H1 (cell line): ENCODE results near the gene ZNF566. TPM values are rescaled to one million over a fixed set of nuclear protein-coding genes. Genes with fewer than 3 reads are reported as not detected.
A peak's percentile ranks its signal among the peaks of the same experiment; 100 is the strongest.

Source experiments
- ASH2L ChIP-seq: fragments of 200-600, 300-600 bp; sonication (generic); IDR thresholded peaks from one replicate; pipeline ENCODE4 v1.7.1; 2017; ENCODE audit warnings: low read length
- ATF3 ChIP-seq: IDR thresholded peaks from 2 replicates; pipeline ENCODE4 v1.6.1; 2011; ENCODE audit warnings: low read depth, mild to moderate bottlenecking, low read length; ENCODE audit not compliant: insufficient read depth
- BCL11A ChIP-seq, 2 experiments: IDR thresholded peaks; one replicate each; pipeline ENCODE4 v1.6.1; 2011; ENCODE audit warnings: low read depth in 2 of 2, low read length in 2 of 2, mild to moderate bottlenecking in 2 of 2
- CHD1 ChIP-seq: IDR thresholded peaks from 2 replicates; pipeline ENCODE4 v1.6.1; 2012; ENCODE audit warnings: low read depth, low read length, improper control_type of control experiment
- CHD2 ChIP-seq: IDR thresholded peaks from 2 replicates; pipeline ENCODE4 v1.6.1; 2012; ENCODE audit warnings: low read length, improper control_type of control experiment
- CREB1 ChIP-seq: IDR thresholded peaks from 2 replicates; pipeline ENCODE4 v1.6.1; 2012; ENCODE audit warnings: inconsistent platforms
- CTCF ChIP-seq, 3 experiments: IDR thresholded peaks; 1 replicate in 2 of 3; 2 replicates in 1 of 3; pipeline versions ENCODE4 v1.5.1 to v1.6.1; 2011; ENCODE audit warnings: low read length in 3 of 3, mild to moderate bottlenecking in 3 of 3, inconsistent platforms in 2 of 3, low read depth in 1 of 3, moderate library complexity in 1 of 3; ENCODE audit not compliant: insufficient read depth in 1 of 3; ENCODE audit errors: control extremely low read depth in 1 of 3
- E2F6 ChIP-seq: IDR thresholded peaks from 2 replicates; pipeline ENCODE4 v1.6.1; 2012; ENCODE audit warnings: inconsistent platforms
- EZH2 ChIP-seq: fragments of 200-600 bp; sonication (generic); IDR thresholded peaks from 2 replicates; pipeline ENCODE4 v1.7.1; 2012; ENCODE audit warnings: low read depth, mild to moderate bottlenecking, moderate library complexity, low read length, inconsistent platforms; ENCODE audit not compliant: severe bottlenecking
- GTF2F1 ChIP-seq: IDR thresholded peaks from 2 replicates; pipeline ENCODE4 v1.6.1; 2012; ENCODE audit warnings: low read depth, low read length, improper control_type of control experiment, borderline replicate concordance
- HDAC6 ChIP-seq: IDR thresholded peaks from one replicate; pipeline ENCODE4 v1.7.1; 2012; ENCODE audit warnings: low read depth, mild to moderate bottlenecking, inconsistent platforms, low read length, moderate library complexity
- KDM4A ChIP-seq: IDR thresholded peaks from one replicate; pipeline ENCODE4 v1.7.1; 2012; ENCODE audit warnings: low read depth, mild to moderate bottlenecking, moderate library complexity, low read length, inconsistent platforms; ENCODE audit not compliant: severe bottlenecking
- NANOG ChIP-seq: IDR thresholded peaks from 2 replicates; pipeline ENCODE4 v1.6.1; 2011; ENCODE audit warnings: low read length, low read depth, mild to moderate bottlenecking, inconsistent platforms; ENCODE audit not compliant: insufficient read depth, poor library complexity, severe bottlenecking
- NRF1 ChIP-seq: IDR thresholded peaks from 2 replicates; pipeline ENCODE4 v1.6.1; 2011; ENCODE audit warnings: mild to moderate bottlenecking, low read depth, low read length, improper control_type of control experiment
- SIN3A ChIP-seq, 2 experiments: IDR thresholded peaks in 1 of 2; conservative IDR thresholded peaks in 1 of 2; 2 replicates each; pipeline ENCODE4 v1.6.1; 2011 to 2012; ENCODE audit warnings: low read length in 2 of 2, improper control_type of control experiment in 1 of 2, low read depth in 1 of 2, mild to moderate bottlenecking in 1 of 2
- SIRT6 ChIP-seq: IDR thresholded peaks from one replicate; pipeline ENCODE4 v1.7.1; 2012; ENCODE audit warnings: low read length, inconsistent platforms
- SUZ12 ChIP-seq: fragments of 200-600 bp; sonication (generic); IDR thresholded peaks from 2 replicates; pipeline ENCODE4 v1.6.1; 2012; ENCODE audit warnings: mild to moderate bottlenecking, inconsistent platforms, low read length, moderate library complexity, mixed read lengths
- TCF12 ChIP-seq: IDR thresholded peaks from 2 replicates; pipeline ENCODE4 v1.6.1; 2011; ENCODE audit warnings: low read depth, mild to moderate bottlenecking, low read length
- TEAD4 ChIP-seq: IDR thresholded peaks from 2 replicates; pipeline ENCODE4 v1.6.1; 2012; ENCODE audit warnings: low read depth, low read length, inconsistent platforms, mixed read lengths
- ZNF274 ChIP-seq: IDR thresholded peaks from 2 replicates; pipeline ENCODE4 v1.7.0; 2012; ENCODE audit warnings: low read length, borderline replicate concordance; ENCODE audit errors: extremely low read depth
- polyA plus RNA-seq, 7 experiments: library from polyadenylated mRNA; depleted of rRNA in 3 of 7; stranded (reverse) in 5 of 7; unstranded in 2 of 7; fragments of >200 nt in 5 of 7; fragments of 200-250 nt in 2 of 7; gene quantifications; 1 replicate in 5 of 7; 2 replicates in 1 of 7; 4 replicates in 1 of 7; pipeline versions ENCODE4 v1.2.1 to v1.2.3, GENCODE V29; 2011 to 2013; ENCODE audit warnings: missing spikeins in 2 of 7, mixed read lengths in 2 of 7
- total RNA-seq: library from RNA; stranded (reverse); fragmentation: NEBNext Ultra II Directional; extraction: Animal tissue kit (Norgen Biotek cat#: 25700); gene quantifications from 2 replicates; pipeline ENCODE4 v1.2.1, GENCODE V29; 2021

Gene ZNF566
- total and polyA plus RNA-seq, 2 of the 8 experiments (the other 6 are each of a cell fraction or from before 2014, with no cell fraction given): 6.9 to 16.6 TPM

- TF ChIP-seq EZH2: no peak
- no peak for TF ChIP-seq TEAD4
- TF ChIP-seq ZNF274: no peak
- no peak for TF ChIP-seq CHD1
- peak; percentile 61; the same call in 1 of the 2 replicates for TF ChIP-seq CHD2
- TF ChIP-seq ASH2L: no peak
- TF ChIP-seq GTF2F1: peak; percentile 79; the same call in 1 of the 2 replicates
- no peak for TF ChIP-seq CTCF (IDR thresholded peaks at IDR 0.05; ENCODE audit: control extremely low read depth in 1 of 3, insufficient read depth in 1 of 3, low read depth in 1 of 3, low read length in 3 of 3)
- peak; percentile 36 for TF ChIP-seq NRF1
- no peak for TF ChIP-seq HDAC6
- TF ChIP-seq E2F6: peak; percentile 55; the same call in 1 of the 2 replicates
- 0 out of 2 replicates have a peak, but pooled peaks have one; percentile 8 for TF ChIP-seq ATF3
- TF ChIP-seq SIN3A (conservative IDR thresholded peaks at IDR 0.05 in 1 of 2, IDR thresholded peaks at IDR 0.05 in 1 of 2; ENCODE audit: low read depth in 1 of 2, low read length in 2 of 2): no peak
- TF ChIP-seq CREB1: peak; percentile 87
- TF ChIP-seq SUZ12: no peak
- no peak for TF ChIP-seq SIRT6
- TF ChIP-seq BCL11A (IDR thresholded peaks at IDR 0.05; ENCODE audit: low read depth in 2 of 2, low read length in 2 of 2): no peak
- TF ChIP-seq TCF12: 0 out of 2 replicates have a peak, but pooled peaks have one; percentile 52
- TF ChIP-seq NANOG: no peak
- peak; percentile 88 for TF ChIP-seq KDM4A
Observed at GRCh38 chr19:36528194-36528920, 39.0 kb upstream of the ZNF566 start, which contains the start of gene ZNF260 (continued).
